Naive B cell (primary cell): ENCODE results near the gene ZNF367. TPM values are rescaled to one million over a fixed set of nuclear protein-coding genes. Genes with fewer than 3 reads are reported as not detected.
"Not testable (repeated sequence)": the region's sequence is repeated elsewhere in the genome, so short reads cannot be mapped to it uniquely, and the experiment has no call there.

Experiments used
- ATAC-seq, 2 donors: fragments of 150-1000 bp; cut with Tn5 transposase; 2 replicates each; pipeline ENCODE4 v1.10.0; 2021; ENCODE audit warnings: low read depth in 2 of 2, mild to moderate bottlenecking in 2 of 2, moderate library complexity in 2 of 2
- DNase-seq: peaks from one replicate; pipeline ENCODE4 v3.0.0; 2022
- H3K27ac Mint-ChIP-seq, 6 donors: one replicate each; pipeline ENCODE4 v1.8.0; 2020 to 2022; ENCODE audit warnings: mild to moderate bottlenecking in 6 of 6, mixed read lengths in 6 of 6, moderate library complexity in 5 of 6, inconsistent platforms in 2 of 6
- H3K27me3 Mint-ChIP-seq, 3 donors: one replicate each; pipeline ENCODE4 v1.8.0; 2021 to 2022; ENCODE audit warnings: mixed read lengths in 3 of 3, mild to moderate bottlenecking in 1 of 3
- H3K36me3 Mint-ChIP-seq, 2 donors: one replicate each; pipeline ENCODE4 v1.8.0; 2020 to 2022; ENCODE audit warnings: mixed read lengths in 2 of 2, inconsistent platforms in 1 of 2, mild to moderate bottlenecking in 1 of 2
- H3K4me1 Mint-ChIP-seq, 3 donors: one replicate each; pipeline ENCODE4 v1.8.0; 2020 to 2022; ENCODE audit warnings: mixed read lengths in 3 of 3, inconsistent platforms in 1 of 3, mild to moderate bottlenecking in 1 of 3, moderate library complexity in 1 of 3
- H3K4me3 Mint-ChIP-seq, 8 donors: one replicate each; pipeline ENCODE4 v1.8.0; 2020 to 2022; ENCODE audit warnings: mild to moderate bottlenecking in 8 of 8, mixed read lengths in 8 of 8, moderate library complexity in 8 of 8, inconsistent platforms in 2 of 8
- H3K9me3 Mint-ChIP-seq, 7 donors: one replicate each; pipeline ENCODE4 v1.8.0; 2020 to 2022; ENCODE audit warnings: mixed read lengths in 7 of 7, mild to moderate bottlenecking in 5 of 7, inconsistent platforms in 2 of 7, moderate library complexity in 1 of 7
- polyA plus RNA-seq, 6 donors: library from polyadenylated mRNA; unstranded; fragments of 300-500 nt; fragmentation: Illumina TruSeq; gene quantifications; one replicate each; pipeline ENCODE4 v1.2.3, GENCODE V29; 2021; ENCODE audit warnings: low read depth in 6 of 6

Gene ZNF367
- polyA plus RNA-seq, 6 donors from 2014 or later = 0.38 to 1.2 (median 0.95) TPM; not detected in 1

GRCh38 chr9:96382839-96383164 is 35.4 kb downstream of the ZNF367 start:
- Mint-ChIP-seq H3K27me3 (peaks cover 0 to 12% (median 9%) of the 10 kb centered on the region in 3 donors), H3K27ac (peak overlapping the region in 1 of 6 donors; percentile 18), H3K4me3 (peak overlapping the region; percentile 62 to 85 (median 82)), H3K9me3 (no peaks in the 10 kb centered on the region), H3K36me3 (peaks cover 0 to 8% of the 10 kb centered on the region in 2 donors), H3K4me1 (peaks cover 6 to 18% (median 13%) of the 10 kb centered on the region in 3 donors)
- DNase-seq (no peak), ATAC-seq (no peak)

GRCh38 chr9:96382175-96382574 is 36.0 kb downstream of the ZNF367 start:
- peaks cover 0 to 8% of the 10 kb centered on the region in 2 donors for H3K36me3 Mint-ChIP-seq
- ATAC-seq = no peak

GRCh38 chr9:96381696-96382095 is 36.5 kb downstream of the ZNF367 start:
- peaks cover 6 to 18% (median 13%) of the 10 kb centered on the region in 3 donors for H3K4me1 Mint-ChIP-seq
- H3K4me3 Mint-ChIP-seq = peak overlapping the region in 1 of 8 donors; percentile 35
- H3K27me3 Mint-ChIP-seq = peaks cover 0 to 12% (median 9%) of the 10 kb centered on the region in 3 donors
- H3K27ac Mint-ChIP-seq = no peak overlapping the region
- no peak for ATAC-seq
- no peak for DNase-seq
- H3K9me3 Mint-ChIP-seq = no peaks in the 10 kb centered on the region
- H3K36me3 Mint-ChIP-seq = peaks cover 0 to 8% of the 10 kb centered on the region in 2 donors

More at GRCh38 chr9:96382175-96382574, 36.0 kb downstream of the ZNF367 start:
- peak overlapping the region in 1 of 8 donors; percentile 79 for H3K4me3 Mint-ChIP-seq
- no peak for DNase-seq
- H3K27me3 Mint-ChIP-seq = peaks cover 0 to 12% (median 9%) of the 10 kb centered on the region in 3 donors
- peaks cover 6 to 18% (median 13%) of the 10 kb centered on the region in 3 donors for H3K4me1 Mint-ChIP-seq
- H3K27ac Mint-ChIP-seq = no peak overlapping the region
- H3K9me3 Mint-ChIP-seq = no peaks in the 10 kb centered on the region

- H3K27ac Mint-ChIP-seq = peak overlapping the region in 2 of 6 donors; percentile 25 to 85
- peaks cover 0 to 8% of the 10 kb centered on the region in 2 donors for H3K36me3 Mint-ChIP-seq
- ATAC-seq (no peak), DNase-seq (no peak)
- peak overlapping the region in 1 of 8 donors; percentile 25 for H3K4me3 Mint-ChIP-seq
- no peaks in the 10 kb centered on the region for H3K9me3 Mint-ChIP-seq
- H3K4me1 Mint-ChIP-seq = peaks cover 6 to 18% (median 13%) of the 10 kb centered on the region in 3 donors
- peaks cover 0 to 12% (median 9%) of the 10 kb centered on the region in 3 donors for H3K27me3 Mint-ChIP-seq
Measured at GRCh38 chr9:96381125-96381524, 37.0 kb downstream of the ZNF367 start.

- no peak overlapping the region for H3K4me3 Mint-ChIP-seq
- H3K27me3 Mint-ChIP-seq = peaks cover 0 to 12% (median 9%) of the 10 kb centered on the region in 3 donors
- peaks cover 6 to 22% (median 17%) of the 10 kb centered on the region in 3 donors for H3K4me1 Mint-ChIP-seq
- H3K9me3 Mint-ChIP-seq = no peaks in the 10 kb centered on the region
- ATAC-seq (no peak), DNase-seq (no peak)
- no peak overlapping the region for H3K27ac Mint-ChIP-seq
- H3K36me3 Mint-ChIP-seq = peaks cover 0 to 8% of the 10 kb centered on the region in 2 donors
Measured at GRCh38 chr9:96379461-96379860, 38.7 kb downstream of the ZNF367 start.

- Mint-ChIP-seq H3K9me3 (no peaks in the 10 kb centered on the region), H3K4me3 (no peak overlapping the region), H3K4me1 (peaks cover 6 to 17% (median 12%) of the 10 kb centered on the region in 3 donors), H3K27me3 (peaks cover 0 to 12% (median 9%) of the 10 kb centered on the region in 3 donors), H3K36me3 (peaks cover 0 to 8% of the 10 kb centered on the region in 2 donors), H3K27ac (no peak overlapping the region)
- DNase-seq (no peak), ATAC-seq (no peak)
Measured at GRCh38 chr9:96378187-96378586, 40.0 kb downstream of the ZNF367 start.

GRCh38 chr9:96376891-96377874 is 41.0 kb downstream of the ZNF367 start:
- no peak for ATAC-seq
- DNase-seq = no peak
- no peak overlapping the region for H3K4me3 Mint-ChIP-seq
- peaks cover 0 to 8% of the 10 kb centered on the region in 2 donors for H3K36me3 Mint-ChIP-seq
- no peaks in the 10 kb centered on the region for H3K9me3 Mint-ChIP-seq
- H3K27ac Mint-ChIP-seq = no peak overlapping the region
- H3K4me1 Mint-ChIP-seq = peaks cover 0 to 12% (median 12%) of the 10 kb centered on the region in 3 donors
- peaks cover 0 to 12% (median 9%) of the 10 kb centered on the region in 3 donors for H3K27me3 Mint-ChIP-seq

GRCh38 chr9:96375507-96375906 is 42.7 kb downstream of the ZNF367 start:
- not testable (repeated sequence) for H3K4me3 Mint-ChIP-seq, H3K36me3 Mint-ChIP-seq, H3K27ac Mint-ChIP-seq

GRCh38 chr9:96367943-96368342 is 50.2 kb downstream of the ZNF367 start:
- Mint-ChIP-seq H3K4me1 (no peaks in the 10 kb centered on the region), H3K27me3 (no peaks in the 10 kb centered on the region), H3K9me3 (no peaks in the 10 kb centered on the region), H3K27ac (no peak overlapping the region), H3K36me3 (peaks cover 5% of the 10 kb centered on the region in 2 donors), H3K4me3 (no peak overlapping the region)
- DNase-seq (no peak), ATAC-seq (no peak)

More at GRCh38 chr9:96375507-96375906, 42.7 kb downstream of the ZNF367 start:
- H3K9me3 Mint-ChIP-seq, DNase-seq, ATAC-seq, H3K4me1 Mint-ChIP-seq, H3K27me3 Mint-ChIP-seq: not testable (repeated sequence)

- Mint-ChIP-seq H3K27ac (no peak overlapping the region), H3K4me1 (peaks cover 0 to 2% (median 0%) of the 10 kb centered on the region in 3 donors), H3K36me3 (peaks cover 5 to 6% of the 10 kb centered on the region in 2 donors), H3K9me3 (no peaks in the 10 kb centered on the region), H3K4me3 (no peak overlapping the region), H3K27me3 (no peaks in the 10 kb centered on the region)
- ATAC-seq (no peak), DNase-seq (no peak)
Measured at GRCh38 chr9:96363175-96363967, 54.8 kb downstream of the ZNF367 start.

- not testable (repeated sequence) for H3K27me3 Mint-ChIP-seq, ATAC-seq, H3K4me1 Mint-ChIP-seq, H3K27ac Mint-ChIP-seq, H3K36me3 Mint-ChIP-seq, H3K9me3 Mint-ChIP-seq, DNase-seq, H3K4me3 Mint-ChIP-seq
Measured at GRCh38 chr9:96362119-96362518, 56.1 kb downstream of the ZNF367 start.

- Mint-ChIP-seq H3K27me3 (no peaks in the 10 kb centered on the region), H3K27ac (no peak overlapping the region), H3K9me3 (no peaks in the 10 kb centered on the region), H3K4me3 (no peak overlapping the region), H3K4me1 (peaks cover 0 to 2% (median 0%) of the 10 kb centered on the region in 3 donors), H3K36me3 (peaks cover 5 to 6% of the 10 kb centered on the region in 2 donors)
- ATAC-seq = no peak
- no peak for DNase-seq
Measured at GRCh38 chr9:96361668-96362067, 56.5 kb downstream of the ZNF367 start.

GRCh38 chr9:96360976-96361375 is 57.2 kb downstream of the ZNF367 start:
- Mint-ChIP-seq H3K36me3 (peaks cover 5 to 6% of the 10 kb centered on the region in 2 donors), H3K4me3 (no peak overlapping the region), H3K4me1 (peaks cover 0 to 2% (median 0%) of the 10 kb centered on the region in 3 donors), H3K27me3 (no peaks in the 10 kb centered on the region), H3K9me3 (no peaks in the 10 kb centered on the region), H3K27ac (peak overlapping the region in 1 of 6 donors; percentile 44)
- ATAC-seq = no peak
- no peak for DNase-seq
